IPS-NIHi11 (cell line): ENCODE data around the gene HDGFL3.
"Not testable (repeated sequence)": the region's sequence is repeated elsewhere in the genome, so short reads cannot be mapped to it uniquely, and the experiment has no call there.

Experiments used
- DNase-seq: peaks from one replicate; pipeline ENCODE4 v3.0.0; 2012; ENCODE audit warnings: mixed read lengths, low spot score

The HDGFL3 gene

GRCh38 chr15:83100097-83100646, 107.5 kb downstream of the HDGFL3 start:
- no peak for DNase-seq

- no peak for DNase-seq
Observed at GRCh38 chr15:83099290-83099689, 108.3 kb downstream of the HDGFL3 start.

GRCh38 chr15:83098079-83098478, 109.5 kb downstream of the HDGFL3 start:
- no peak for DNase-seq

DNA sequence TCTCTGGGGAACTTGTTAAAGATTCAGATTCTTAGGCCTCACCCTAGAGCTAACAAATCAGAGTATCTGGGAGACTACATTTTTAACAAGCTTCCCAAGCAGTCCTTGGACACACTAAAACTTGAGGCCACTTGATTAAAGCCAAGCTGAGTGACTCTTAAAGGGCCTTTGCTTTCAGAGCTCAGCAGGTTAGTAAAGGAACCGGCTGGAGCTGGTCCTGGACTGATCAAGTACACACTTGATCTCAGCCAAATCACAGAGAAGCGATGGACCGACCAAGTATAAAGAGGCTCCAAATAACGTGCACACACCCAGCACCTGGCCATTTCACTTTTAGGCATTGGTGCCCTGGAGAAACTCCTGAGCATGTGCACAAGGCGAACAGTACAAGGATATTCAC, 113.0 kb downstream of the HDGFL3 start:
- no peak for DNase-seq

GRCh38 chr15:83092309-83092976, 115.2 kb downstream of the HDGFL3 start:
- DNase-seq, result no peak

GRCh38 chr15:83091965-83092308, 115.7 kb downstream of the HDGFL3 start:
- not testable (repeated sequence) for DNase-seq

- no peak for DNase-seq
Observed at GRCh38 chr15:83090465-83090864, 117.2 kb downstream of the HDGFL3 start.

- DNase-seq, result no peak
Observed at GRCh38 chr15:83088876-83089275, 118.7 kb downstream of the HDGFL3 start.

GRCh38 chr15:83087576-83087975, 120.0 kb downstream of the HDGFL3 start:
- no peak for DNase-seq

- not testable (repeated sequence) for DNase-seq
Observed at GRCh38 chr15:83085864-83086552, 121.6 kb downstream of the HDGFL3 start.

DNA sequence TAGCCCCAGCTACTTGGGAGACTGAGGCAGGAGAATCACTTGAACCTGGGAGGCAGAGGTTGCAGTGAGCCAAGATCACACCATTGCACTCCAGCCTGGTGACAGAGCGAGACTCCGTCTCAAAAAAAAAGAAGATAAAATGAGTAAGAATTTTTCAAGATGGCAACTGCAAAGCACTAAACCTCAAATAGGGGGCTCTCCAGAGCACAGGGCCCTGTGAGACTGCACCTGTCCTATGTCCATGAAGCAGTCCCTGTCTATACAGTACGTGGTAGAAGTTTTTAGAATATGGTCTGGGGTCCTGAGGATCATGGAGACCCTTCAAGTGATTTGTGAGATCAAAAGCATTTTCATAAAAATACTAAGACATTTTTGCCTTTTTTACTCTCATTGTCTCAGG, 122.2 kb downstream of the HDGFL3 start:
- not testable (repeated sequence) for DNase-seq

DNA sequence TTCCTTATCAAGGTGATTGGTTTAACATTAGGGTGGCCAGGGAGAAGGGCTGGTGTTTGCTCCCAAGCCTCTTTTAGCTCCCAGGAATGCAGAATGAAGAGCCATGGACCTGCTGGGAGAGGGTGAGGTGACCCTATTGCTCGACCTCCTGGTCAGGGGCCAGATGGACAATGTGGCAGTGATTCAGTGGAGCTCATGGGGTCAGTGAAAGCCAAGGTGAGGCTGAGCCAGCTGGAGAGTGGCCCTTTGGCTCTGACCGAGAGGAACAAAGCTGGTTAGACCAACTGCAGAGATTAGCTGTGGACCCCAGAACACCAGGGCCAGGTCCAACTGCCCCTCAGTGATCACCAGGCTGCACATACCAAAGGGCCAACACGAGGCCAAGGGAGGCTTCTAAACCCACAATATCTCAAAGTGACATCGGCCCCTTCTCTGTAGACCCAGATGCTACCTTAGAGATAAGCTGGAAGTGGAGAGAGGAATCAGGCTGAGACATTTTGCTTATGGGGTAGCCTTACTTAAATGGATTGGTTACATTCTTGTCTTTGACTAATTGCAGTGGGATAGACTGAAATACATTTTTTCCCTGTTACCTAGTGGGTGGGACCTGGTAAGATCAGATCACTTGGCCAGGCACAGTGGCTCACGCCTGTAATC, 124.8 kb downstream of the HDGFL3 start:
- DNase-seq, result no peak

DNA sequence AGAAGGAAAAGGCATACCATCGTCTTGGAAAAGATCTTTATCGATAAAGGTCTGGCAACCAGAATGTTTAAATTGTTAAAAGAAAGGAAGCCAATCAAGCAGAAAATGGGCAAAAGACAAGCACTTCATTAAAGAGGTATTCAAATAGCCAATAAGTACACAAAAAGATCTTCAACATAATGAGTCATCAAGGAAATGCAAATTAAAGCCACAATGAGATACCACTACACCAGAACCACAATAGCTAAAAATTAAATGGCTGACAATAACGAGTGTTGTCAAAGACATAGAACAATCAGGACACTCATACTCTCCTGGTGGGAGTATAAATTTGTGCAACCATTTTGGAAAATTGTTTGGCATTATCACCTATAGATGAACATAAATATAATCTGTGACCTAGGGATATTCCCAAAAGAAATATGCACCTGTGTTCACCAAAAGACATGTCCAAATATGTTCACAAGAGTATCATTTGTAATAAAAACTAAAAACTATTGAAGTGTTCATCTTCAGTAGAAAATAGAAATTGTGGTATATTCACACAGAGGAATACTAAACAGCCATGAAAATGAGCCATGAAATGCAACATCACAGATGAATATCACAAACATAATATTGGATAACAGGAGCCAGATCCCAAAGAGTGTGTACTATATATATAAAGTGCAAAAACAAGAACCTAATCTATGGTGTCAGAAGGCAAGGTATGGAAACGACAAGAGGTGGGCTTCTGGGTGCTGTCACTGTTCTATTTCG, 126.2 kb downstream of the HDGFL3 start:
- no peak for DNase-seq

- no peak for DNase-seq
Observed at GRCh38 chr15:83078712-83079111, 128.9 kb downstream of the HDGFL3 start.
